HG02885 (cell line): Measurements from ENCODE around the gene SLC22A6.
"Not testable (repeated sequence)": the region's sequence is repeated elsewhere in the genome, so short reads cannot be mapped to it uniquely, and the experiment has no call there.

ENCODE experiments used
- ATAC-seq: cut with Tn5 transposase; IDR thresholded peaks from one replicate; pipeline ENCODE4 v1.9.1; 2021; ENCODE audit warnings: mild to moderate bottlenecking; ENCODE audit not compliant: unreplicated experiment, poor library complexity

SLC22A6 gene

DNA sequence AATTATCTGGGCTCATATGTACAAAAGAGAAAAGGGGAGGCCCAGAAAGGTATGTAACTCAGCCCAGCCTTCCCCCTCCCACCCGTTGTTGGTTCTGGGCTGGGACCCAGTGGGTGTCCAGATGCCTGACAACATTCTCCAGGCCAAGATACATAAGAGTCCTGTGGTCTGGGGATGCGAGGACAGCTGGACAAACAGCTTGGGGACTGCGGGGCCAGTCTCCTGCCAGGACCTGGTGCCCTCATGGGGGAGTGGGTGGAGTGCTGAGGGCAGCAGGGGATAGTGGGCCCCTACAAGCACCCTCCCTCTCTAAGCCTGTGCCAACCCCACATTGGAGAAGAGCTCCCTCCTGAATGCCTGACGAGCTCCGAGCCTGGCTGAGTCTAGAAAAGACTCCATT is 3.5 kb upstream of the SLC22A6 start:
- ATAC-seq = no peak

DNA sequence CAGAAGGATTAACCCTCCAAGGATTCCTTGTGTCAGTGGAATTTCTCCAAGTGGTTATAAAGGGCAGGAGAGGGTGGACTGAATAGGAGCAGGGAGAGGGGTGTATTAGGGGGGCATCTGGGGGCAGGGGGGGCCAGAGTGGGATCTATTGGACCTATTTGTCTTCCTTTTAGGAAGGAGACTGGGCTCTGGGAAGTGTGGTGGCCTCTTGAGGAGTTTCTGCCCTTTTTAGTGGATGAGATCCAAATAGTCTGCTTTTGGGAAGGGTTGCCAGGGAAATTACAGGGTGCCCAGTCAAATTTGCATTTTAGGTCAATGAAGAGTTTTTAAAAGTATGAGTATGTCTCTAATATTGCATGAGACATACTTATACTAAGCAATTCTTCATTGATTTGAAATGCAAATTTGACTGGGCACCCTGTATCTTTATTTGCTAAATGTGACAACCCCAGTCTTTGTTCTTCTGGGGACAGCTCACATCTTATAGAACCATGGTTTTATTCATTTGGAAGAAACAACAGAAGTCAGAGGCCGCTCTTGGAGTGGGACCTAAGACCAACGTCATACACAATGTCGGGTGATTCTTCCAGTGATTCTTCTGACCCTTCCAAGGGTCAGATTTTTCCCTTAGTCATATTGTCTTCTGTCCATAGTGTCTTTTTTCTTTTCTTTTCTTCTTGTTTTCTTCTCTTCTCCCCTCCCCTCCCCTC is 429 bp upstream of the SLC22A6 start:
- no peak for ATAC-seq

DNA sequence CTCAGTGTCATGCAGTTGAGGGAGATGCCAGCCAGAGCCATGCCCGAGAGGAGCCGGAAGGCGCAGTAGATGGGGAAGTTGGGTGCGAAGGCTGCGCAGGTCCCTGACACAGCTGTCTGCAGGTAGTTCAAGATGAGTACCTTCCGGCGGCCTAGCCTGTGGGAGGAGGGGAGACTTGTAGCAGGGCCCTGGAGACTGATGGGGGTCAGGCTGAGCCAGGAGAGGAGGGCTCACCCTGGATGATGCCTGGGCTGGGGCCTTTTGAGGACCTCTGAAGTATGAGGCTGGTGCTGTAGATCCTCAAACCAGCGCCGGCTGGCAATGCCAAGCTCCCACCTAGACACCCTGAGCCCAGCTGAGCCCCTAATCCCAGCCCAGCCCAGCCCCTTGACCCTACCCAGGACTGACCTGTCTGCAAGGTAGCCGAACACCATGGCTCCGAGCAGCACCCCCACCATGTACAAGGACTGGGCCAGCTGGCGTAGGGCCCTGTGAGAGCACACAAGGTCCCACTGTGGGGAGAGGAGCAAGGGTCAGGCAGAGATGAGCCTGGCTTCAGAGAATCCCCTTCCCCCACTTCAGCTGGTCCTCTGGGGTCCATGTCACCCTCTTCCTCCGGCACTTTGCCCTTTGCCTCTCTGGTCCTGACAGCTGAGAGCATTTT is 1.1 kb downstream of the SLC22A6 start:
- no peak for ATAC-seq

DNA sequence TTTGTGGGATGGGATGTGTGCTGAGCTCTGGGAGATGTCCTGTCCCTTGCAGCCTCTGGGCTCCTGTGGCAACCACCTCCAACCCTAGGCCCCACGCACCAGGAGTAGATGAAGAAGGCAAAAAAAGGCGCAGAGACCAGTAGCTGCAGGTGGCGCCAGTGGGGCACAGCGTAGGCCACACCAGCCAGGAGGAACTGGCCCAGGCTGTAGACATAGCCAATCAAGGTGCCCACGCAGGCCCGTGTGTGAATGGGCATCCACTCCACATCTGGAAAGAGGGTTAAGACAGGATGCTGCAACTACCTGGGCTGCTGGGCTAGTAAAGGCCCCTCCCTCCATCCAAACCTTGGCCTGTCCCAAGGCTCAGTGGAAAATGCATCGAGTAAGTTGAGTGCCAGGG is 3.0 kb downstream of the SLC22A6 start:
- no peak for ATAC-seq

DNA sequence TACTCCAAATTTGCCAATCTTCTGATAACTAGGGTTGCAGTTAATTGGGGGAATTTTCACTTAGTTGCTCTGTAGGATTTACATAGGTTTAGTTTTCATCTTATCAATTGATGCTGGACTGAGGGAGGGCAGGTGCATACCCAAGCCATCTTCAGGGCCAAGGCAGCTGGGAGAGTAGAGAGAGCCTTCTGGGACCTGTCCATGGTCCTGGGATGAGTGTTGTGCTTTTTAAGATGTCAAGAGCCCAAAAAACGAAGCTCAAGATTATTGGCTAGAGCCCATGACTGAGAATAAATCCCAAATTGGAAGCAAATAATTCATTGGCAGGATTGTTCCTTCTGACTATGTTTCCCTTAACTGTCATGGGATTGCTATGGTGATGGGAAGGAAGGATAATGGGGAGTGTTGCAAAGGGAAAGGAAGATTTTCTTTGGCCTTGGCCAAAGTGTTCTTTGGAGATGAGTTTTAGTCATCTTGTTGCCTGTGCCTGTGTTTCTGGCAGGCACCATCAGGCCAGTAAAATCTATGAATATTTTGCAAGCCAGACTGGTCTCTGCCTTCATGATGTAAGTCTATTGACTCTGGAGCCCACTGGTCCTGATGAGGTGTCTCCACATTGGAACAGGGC is 4.5 kb downstream of the SLC22A6 start:
- no peak for ATAC-seq

DNA sequence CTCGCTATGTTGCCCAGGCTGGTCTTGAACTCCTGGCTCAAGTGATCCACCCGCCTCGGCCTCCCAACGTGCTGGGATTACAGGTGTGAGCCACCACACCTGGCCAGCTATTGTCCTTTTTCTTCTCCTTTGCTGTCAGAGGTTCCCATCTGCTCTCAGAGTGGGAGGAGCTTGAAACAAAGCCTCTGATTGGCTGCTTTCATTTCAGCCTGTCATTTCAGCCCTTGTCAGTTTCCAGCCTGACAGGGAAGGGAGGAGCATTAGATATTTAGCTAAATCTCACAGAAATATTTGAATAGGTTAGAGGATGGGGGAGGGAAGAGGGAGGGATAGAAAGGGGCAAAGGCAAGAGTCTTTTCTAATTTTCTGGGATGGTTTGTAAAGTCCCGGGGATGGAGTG is 8.7 kb downstream of the SLC22A6 start:
- no peak for ATAC-seq

DNA sequence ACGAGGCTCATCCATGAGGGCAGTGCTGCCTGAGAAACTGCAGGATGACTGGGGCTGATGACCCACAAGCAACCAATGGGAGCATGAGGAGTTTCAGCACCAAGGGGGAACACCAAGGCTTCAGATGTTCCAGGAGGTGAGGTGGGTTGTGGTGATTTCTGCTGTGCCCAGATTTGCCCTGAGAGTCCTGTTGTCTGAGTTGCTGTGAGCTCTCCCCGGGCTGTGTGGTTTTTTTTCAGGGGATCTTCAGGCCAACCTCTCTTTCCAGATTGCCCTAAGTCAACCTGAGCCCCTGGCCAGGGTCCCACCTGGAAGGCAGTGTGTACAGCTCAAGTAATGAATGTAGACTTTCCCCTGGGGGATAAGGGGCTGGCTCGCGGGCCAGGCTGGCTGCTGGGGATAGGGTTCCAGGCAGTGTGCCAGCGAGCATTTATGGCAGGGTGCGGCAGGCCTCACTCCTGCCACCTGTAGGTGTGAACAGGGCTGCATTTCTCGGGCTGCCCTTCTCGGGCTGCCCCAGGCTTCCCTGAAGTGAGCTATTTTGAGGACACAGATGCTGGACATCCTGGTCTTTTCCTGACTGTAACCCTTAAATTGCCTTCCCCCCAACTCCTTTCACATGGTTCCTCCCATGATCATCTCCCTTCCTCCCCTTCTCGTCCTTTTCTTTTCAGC is 9.8 kb downstream of the SLC22A6 start:
- no peak for ATAC-seq

DNA sequence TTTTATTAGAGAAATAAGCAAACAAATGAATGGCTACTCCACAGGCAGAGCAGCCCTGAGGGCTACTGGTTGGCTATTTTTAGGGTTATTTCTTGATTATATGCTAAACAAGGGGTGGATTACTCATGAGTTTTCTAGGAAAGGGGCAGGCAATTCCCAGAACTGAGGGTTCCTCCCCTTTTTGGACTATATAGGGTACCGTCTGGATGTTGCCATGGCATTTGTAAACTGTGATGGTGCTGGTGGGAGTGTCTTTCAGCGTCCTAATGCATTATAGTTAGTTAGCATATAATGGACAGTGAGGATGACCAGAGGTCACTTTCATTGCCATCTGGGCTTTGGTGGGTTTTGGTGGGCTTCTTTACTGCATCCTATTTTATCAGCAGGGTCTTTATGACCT is 19.2 kb downstream of the SLC22A6 start:
- ATAC-seq = no peak

DNA sequence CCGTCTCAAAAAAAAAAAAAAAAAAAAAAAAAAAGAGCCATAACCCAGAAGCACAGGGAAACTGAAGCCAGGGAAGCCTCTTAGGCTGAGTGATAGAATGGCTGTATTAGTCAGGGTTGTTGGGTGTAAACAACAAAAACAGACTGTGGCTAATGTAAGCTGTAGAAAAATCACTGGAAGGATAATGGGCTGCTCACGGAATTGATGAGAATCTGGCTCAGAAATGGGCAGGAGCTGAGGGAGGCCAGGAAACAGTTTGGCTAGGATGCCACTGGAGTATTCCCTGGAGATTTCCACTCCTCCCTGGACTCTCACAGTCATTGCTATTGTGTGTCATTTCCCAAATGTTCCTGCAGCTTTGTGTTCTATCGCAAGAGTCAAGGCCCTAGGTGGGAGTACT is 22.4 kb downstream of the SLC22A6 start:
- no peak for ATAC-seq

DNA sequence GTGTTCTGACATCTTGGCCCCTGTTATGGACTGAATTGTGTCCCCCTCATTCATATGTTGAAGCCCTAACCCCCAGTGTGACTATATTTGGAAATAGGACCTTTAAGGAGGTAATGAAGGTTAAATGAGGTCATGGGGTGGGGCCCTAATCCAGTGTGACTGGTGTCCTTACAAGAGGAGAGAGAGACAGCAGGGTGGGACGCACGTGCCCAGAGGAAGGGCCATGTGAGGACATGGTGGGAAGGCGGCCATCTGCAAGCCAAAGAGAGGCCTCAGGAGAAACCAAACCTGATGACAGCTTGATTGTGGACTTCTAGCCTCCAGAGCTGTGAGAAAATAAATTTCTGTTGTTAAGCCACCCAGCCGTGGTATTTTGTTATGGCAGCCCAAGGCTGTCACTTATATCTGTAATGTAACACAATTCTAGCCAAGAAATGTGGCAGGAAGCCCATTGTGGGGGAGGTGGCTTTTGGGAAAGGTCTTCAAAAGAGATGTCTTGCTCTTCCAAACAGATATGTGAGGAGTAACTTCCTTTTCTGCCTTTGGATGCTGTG is 23.7 kb downstream of the SLC22A6 start:
- no peak for ATAC-seq

DNA sequence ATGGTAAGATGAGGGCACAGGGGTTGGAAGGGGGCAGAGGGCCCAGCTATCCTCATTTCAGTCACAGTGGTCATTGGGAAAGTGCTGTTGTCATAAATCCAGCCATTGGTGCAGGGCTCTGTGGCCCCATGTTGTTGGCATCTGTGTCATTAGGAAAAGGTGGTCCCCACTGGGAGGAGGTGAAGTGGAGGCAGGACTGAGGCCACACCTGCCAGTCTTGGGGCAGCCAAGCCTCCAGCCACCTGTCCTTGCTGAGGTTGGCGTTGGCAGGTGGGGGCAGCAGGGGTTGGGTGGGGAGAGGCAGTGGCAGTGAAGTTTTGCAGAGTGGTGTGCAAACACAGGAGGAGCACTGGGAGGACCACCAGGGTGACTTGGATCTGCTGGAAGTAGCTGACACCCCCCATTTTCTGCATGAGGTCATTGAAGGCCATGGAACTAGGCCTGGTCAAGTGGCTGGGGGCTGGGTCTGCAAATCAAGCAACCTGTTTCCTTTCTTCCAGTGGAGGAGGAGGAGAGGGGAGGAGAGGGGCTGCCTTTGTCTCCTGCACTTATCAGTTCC is 25.3 kb downstream of the SLC22A6 start:
- no peak for ATAC-seq

DNA sequence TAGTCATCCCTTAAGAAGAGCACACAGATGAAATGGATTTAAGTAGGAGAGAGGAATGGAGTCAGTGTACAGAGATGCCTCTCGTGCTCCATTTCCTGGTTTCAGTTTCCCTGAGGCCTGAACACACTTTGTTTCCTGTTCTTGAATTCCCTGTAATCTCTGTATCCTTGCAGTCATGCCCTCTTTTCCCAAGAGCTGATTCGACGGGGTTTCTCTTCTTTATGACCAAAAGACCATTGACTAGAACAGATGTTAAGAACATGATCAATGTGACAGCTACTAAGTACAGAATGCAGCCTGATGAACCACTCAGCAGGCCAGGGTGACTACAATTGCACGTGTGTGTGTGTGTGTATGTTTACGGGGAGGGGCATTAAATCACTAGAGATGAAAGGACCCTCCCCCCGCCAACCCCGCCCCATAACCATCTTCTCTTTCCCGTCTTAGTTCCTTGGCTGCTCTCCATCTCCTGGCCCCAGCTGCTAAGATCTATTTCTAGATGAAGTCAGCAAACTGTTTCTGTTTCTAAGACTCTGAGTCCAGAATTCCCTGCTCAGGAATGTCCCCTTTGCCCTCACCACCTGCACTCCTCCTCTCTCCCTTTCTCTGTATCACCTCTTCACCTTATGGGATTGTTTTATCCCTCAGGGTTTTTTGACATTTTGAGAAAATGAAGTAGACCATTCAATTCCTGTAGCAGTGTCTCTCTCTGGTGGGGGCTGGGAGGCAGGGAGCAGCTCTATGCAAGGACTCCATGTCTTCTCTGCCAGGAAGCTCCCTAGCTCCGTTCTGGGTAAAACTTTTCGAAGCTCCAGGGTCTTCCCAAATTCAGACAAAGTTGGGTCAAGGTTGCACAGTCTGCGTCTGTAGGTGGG is 26.0 kb downstream of the SLC22A6 start:
- ATAC-seq = no peak

DNA sequence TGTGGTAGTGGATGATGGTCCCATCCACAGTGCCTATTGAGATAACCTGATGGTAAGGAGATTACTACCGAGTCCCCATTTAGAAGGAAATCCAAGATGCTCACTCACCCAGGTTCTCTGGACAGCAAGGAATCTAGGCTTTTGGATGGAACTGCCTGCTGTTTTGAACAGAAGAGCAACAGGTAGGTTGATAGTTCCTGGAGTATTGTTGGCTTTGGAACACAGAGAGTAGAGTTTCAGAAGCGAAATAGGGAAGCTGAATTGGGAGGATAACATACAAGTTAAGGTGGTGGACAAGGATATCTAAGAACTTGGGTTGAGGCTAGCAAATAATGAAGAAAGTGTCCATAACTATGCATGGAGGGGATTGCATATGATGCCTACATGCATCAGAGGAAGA is 27.6 kb downstream of the SLC22A6 start:
- no peak for ATAC-seq

DNA sequence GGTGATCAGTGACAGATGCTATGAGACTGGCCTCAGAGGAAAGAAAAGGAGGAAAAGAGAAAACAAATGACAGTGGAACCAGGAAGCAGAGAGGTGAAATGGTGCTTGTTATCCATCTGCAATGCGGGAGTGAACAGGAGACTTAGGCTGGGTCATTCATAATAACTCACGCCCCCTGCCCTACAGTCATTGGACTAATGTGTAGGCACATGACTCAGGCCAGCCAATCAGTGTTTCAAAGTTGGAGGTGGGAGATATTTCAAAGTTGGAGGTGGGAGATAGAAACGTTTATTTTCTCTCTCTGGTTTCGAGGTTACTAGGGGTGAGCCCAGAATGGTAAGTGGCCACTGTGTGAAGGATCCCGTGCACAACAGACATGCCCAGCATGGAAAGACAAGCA is 30.3 kb downstream of the SLC22A6 start:
- no peak for ATAC-seq

DNA sequence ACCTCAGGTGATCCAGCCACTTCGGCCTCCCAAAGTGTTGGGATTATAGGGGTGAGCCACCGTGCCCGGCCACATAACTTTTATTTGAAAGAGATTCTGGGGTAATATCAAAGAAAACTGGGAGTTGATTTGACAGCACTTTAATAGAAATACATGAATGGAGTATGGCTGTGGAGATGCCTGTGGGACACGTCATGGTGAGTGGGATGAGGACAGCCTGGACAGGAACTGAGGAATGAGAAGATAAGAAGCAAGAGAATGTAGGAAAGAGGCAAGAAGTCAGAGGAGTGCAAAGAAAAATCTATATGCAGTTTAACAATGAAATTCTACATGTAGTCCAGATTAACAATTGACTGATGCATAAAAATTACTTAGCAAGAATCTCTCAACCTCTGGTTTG is 31.0 kb downstream of the SLC22A6 start:
- no peak for ATAC-seq

DNA sequence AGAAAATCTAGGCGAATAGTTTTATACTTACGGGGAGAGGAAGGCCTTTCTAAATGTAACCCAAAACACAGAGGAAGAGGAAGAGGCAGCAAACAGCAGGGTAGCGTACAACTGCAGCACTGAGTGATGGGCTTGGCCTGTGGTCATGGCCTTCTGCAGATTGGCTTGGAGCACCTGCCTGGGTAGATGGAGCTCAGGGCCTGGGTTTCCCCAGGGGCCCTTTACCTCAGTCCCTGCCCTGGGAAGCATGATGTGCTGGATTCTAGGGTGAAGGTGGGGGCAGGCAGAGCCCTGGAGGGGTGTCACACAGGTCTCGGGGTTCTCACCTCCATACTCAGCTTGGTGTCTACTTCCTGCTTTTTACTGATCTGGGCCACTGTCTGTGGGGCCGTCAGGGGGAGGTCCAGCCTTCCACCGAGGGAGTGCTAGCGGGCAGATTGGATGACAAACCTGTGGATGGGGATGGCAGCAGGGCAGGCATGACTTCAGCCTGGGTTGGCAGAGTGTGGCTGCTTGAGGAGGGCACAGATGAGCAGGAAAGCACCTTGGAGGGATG is 35.9 kb downstream of the SLC22A6 start:
- ATAC-seq = no peak

DNA sequence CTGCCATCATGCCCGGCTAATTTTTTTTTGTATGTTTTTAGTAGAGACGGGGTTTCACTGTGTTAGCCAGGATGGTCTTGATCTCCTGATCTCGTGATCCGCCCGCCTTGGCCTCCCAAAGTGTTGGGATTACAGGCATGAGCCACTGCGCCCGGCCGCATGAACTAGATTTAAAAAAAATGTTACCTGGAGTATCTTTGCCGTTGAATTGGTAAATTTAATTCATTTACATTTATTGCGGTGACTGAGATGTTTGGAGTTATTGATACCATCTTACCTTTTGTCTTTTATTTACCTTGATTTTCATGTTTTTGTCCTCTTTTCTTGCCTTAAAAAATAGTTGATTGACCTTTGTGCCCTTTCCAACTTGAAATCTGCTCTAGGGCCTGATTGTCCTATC is 39.2 kb downstream of the SLC22A6 start:
- ATAC-seq = not testable (repeated sequence)

DNA sequence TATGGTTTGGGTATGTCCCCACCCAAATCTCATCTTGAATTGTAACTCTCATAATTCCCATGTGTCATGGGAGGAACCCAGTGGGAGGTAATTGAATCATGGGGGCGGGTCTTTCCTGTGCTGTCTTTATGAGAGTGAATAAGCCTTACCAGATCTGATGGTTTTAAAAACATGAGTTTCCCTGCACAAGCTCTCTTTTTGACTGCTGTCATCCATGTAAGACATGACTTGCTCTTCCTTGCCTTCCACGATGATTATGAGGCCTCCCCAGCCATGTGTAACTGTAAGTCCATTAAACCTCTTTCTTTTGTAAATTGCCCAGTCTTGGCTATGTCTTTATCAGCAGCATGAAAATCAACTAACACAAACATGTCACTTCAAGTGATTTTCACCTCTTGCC is 47.2 kb downstream of the SLC22A6 start:
- not testable (repeated sequence) for ATAC-seq

DNA sequence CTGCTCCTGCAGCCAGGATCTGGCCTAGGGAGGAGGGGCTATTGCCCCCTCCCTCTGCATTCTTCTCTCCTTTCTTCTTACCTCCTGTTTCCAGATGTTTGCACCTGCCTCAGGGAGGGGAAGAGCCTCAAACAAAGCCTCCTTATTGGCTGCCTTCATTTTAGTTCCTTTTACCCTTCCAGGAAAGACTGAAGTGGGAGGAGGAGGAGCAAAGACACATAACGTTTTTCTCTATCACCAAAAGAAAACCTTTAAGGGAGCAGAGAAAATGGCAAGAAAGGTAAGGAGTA is 50.3 kb downstream of the SLC22A6 start:
- no peak for ATAC-seq
